ENCODE results near the gene SNRPF.

The SNRPF gene

GRCh38 chr12:95859947-95860850 is 1.4 kb downstream of the SNRPF start:
- DNase-seq, result no peak

DNA sequence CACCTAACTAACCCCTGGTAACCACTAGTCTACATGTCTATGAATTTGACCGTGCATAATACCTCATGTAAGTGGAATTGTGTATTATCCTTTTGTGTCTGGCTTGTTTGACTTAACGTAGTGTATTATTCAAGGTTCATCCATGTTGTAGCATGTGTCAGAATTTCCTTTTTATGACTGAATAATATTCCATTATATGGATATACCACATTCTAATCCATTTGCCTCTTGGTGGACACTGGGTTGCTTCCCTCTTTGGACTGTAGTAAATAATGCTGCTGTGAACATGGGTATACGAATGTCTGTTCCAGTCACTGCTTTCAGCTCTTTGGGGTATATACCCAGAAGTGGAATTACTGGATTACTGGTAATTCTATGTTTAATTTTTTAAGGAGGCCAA is 3.3 kb downstream of the SNRPF start:
- DNase-seq, result no peak

DNA sequence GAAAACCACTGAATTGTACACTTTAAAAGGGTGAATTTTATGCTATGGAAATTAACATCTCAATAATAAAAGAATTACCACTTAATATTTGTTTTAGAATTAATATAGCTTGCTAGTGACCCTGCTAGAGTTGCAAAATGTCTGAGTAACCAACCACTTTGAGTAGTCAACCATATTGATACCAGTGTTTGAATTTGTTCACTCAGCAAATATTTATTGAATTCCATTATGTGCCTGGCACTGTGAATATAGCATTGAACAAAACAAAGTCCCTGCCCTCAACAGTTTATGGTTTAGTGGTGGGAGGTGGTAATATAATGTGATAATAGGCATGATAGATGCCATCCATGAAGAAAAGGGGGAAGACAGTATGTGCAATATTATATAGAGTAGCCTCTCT is 4.6 kb downstream of the SNRPF start:
- DNase-seq, result no peak

- DNase-seq, result no peak
These were observed 12.1 kb downstream of the SNRPF start for GRCh38 chr12:95870897-95871296.

- no peak for DNase-seq
These were observed 15.7 kb downstream of the SNRPF start for GRCh38 chr12:95874452-95874851.

DNA sequence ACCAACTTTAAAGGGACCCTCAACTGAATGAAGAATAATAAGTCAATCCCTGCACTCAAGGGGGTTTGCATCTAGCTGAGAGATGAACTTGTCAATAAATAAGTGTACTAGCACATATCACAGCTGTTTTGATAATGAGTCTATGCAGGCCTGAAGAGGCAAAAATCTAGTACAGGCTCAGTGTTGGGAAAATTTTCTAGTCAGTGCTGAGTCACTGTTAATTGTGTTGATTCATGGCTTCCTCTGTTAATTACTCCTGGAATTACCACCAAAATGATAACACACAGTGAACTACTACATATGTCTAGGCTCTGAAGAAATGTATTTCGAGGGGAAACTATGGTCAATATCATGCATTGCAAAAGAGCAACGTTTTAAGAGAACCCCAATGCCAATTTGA is 18.9 kb downstream of the SNRPF start:
- DNase-seq, result no peak

DNA sequence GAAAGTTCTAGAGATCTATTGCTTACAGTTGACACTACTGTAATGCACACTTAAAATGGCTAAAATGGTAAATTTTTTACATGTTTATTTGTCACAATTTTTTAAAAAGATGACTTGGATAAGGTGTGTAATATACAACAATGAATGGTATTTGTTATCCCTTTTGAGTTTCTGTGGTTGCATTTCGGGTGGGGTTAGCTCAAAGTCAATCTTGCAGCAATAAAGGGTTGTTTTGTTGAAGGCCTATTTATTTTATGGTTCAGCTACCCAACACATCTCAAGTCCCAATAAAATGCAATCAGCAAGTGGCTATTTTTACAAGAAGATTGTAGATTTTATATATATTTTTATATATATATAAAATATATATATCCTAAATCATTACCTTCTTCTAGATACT is 22.1 kb downstream of the SNRPF start:
- no peak for DNase-seq

- DNase-seq, result no peak
These were observed 22.7 kb downstream of the SNRPF start for GRCh38 chr12:95881331-95881955.

DNA sequence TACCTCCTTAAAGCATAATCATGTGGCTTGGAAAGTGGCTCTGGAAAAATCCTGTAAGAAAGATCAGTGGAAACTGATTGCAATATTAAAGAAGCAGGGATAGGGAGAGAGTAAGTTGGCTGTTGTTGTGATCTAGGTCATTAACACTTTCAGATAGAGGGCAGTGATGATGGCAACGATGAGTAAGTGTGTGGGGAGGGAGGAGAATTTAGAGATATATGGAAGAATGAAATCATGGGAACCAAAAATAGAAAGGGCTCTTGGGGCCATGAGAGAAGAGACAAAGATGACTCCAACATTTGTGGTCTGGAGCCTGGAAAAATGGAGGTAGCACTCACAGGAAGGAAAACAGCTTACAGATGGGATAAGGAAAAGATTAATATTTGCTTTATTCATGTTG is 23.3 kb downstream of the SNRPF start:
- no peak for DNase-seq

- no peak for DNase-seq
These were observed 24.1 kb downstream of the SNRPF start for GRCh38 chr12:95882873-95883272.

DNA sequence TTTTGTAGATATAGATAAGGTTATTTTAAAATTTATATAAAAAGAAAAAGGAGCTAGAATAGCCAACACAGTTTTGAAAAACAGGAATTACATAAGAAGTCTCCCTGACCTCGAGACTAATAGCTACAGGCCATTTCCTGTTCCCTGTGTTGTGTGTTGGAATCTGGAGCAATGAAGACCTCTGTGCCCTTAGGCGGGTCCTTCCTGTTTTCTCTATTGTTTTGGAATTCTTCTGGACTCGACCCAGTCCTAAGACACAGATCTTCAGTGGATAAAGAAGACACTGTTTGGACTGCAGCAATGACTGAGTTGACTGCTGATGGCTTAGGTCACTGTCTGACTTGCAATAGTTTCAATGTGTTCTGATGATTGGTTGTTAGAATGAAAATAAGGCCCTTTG is 26.2 kb downstream of the SNRPF start:
- no peak for DNase-seq

- DNase-seq, result no peak
These were observed 28.6 kb downstream of the SNRPF start for GRCh38 chr12:95887311-95887710.

GRCh38 chr12:95890958-95891357 is 32.2 kb downstream of the SNRPF start:
- no peak for DNase-seq

GRCh38 chr12:95896846-95897245 is 38.1 kb downstream of the SNRPF start:
- no peak for DNase-seq

- DNase-seq, result no peak
These were observed 39.3 kb downstream of the SNRPF start for GRCh38 chr12:95898081-95898480.

GRCh38 chr12:95908573-95908972 is 49.8 kb downstream of the SNRPF start:
- DNase-seq, result no peak

- DNase-seq, result no peak
These were observed 51.1 kb downstream of the SNRPF start for GRCh38 chr12:95909871-95910270.
